Measurements from ENCODE around the gene TIGD2.

Gene TIGD2

DNA sequence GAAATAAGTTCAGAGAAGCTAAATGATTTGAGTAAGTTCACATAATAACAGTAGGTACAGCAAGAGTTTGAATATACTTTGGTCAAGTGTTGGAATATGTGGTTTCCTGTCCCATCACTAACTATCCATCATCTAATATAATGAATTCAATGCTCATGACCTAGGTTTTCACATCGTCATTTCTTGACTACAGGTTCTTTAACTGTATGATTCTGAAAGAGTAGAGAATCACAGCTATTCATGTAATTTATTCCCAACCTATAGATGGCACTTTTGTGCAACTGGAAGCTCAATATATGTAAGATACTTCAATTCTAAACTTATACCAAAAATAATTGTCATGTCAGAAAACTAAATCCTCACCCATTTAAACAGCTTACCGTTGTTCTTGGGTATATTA is 53.1 kb downstream of the TIGD2 start (continued):
- TF ChIP-seq, protein P1, sequence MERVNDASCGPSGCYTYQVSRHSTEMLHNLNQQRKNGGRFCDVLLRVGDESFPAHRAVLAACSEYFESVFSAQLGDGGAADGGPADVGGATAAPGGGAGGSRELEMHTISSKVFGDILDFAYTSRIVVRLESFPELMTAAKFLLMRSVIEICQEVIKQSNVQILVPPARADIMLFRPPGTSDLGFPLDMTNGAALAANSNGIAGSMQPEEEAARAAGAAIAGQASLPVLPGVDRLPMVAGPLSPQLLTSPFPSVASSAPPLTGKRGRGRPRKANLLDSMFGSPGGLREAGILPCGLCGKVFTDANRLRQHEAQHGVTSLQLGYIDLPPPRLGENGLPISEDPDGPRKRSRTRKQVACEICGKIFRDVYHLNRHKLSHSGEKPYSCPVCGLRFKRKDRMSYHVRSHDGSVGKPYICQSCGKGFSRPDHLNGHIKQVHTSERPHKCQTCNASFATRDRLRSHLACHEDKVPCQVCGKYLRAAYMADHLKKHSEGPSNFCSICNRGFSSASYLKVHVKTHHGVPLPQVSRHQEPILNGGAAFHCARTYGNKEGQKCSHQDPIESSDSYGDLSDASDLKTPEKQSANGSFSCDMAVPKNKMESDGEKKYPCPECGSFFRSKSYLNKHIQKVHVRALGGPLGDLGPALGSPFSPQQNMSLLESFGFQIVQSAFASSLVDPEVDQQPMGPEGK (CRISPR knock-in tag; IDR thresholded peaks at IDR 0.05; ENCODE audit: borderline replicate concordance): no peak

All from SK-N-SH treated with all-trans-retinoic acid at 6 μM for 48 hours (cell line).